HL-60 (cell line): ENCODE measurements around the gene TROAP.

ENCODE experiments used
- DNase-seq, 2 experiments: peaks; one replicate each; pipeline ENCODE4 v3.0.0-alpha.2; 2010 to 2020; ENCODE audit warnings: low read depth in 1 of 2, low spot score in 1 of 2
- H3K27ac ChIP-seq: fragments of 250-450 bp; sonication (Bioruptor Pico); replicated peaks from 2 replicates; pipeline ENCODE4 v1.5.1; 2020; ENCODE audit warnings: mild to moderate bottlenecking, moderate library complexity
- H3K27me3 ChIP-seq: fragments of 250-450 bp; sonication (Bioruptor Pico); 2 replicates; pipeline ENCODE4 v1.5.1; 2021; ENCODE audit warnings: mild to moderate bottlenecking, moderate library complexity; ENCODE audit not compliant: insufficient read depth, poor library complexity, severe bottlenecking
- H3K4me3 ChIP-seq: replicated peaks from 2 replicates; pipeline ENCODE4 v1.5.1; 2011; ENCODE audit warnings: mild to moderate bottlenecking, control low read depth, low read length; ENCODE audit not compliant: insufficient read depth
- GABPA ChIP-seq: IDR thresholded peaks from 2 replicates; pipeline ENCODE4 v1.6.1; 2012; ENCODE audit warnings: low read depth
- POLR2AphosphoS5 ChIP-seq: IDR thresholded peaks from 2 replicates; pipeline ENCODE4 v1.6.1; 2012; ENCODE audit warnings: low read depth
- SPI1 ChIP-seq: IDR thresholded peaks from 2 replicates; pipeline ENCODE4 v1.6.1; 2012; ENCODE audit warnings: low read depth, mild to moderate bottlenecking, borderline replicate concordance
- TF ChIP-seq, protein P1 (sequence below): IDR thresholded peaks from 2 replicates; pipeline ENCODE4 v1.6.1; 2012; ENCODE audit warnings: low read depth; ENCODE audit not compliant: insufficient replicate concordance
- TF ChIP-seq, protein P2 (sequence below): IDR thresholded peaks from one replicate; pipeline ENCODE4 v1.5.1; 2011; ENCODE audit warnings: low read length, control low read depth, inconsistent platforms; ENCODE audit not compliant: insufficient read depth

The TROAP gene

DNA sequence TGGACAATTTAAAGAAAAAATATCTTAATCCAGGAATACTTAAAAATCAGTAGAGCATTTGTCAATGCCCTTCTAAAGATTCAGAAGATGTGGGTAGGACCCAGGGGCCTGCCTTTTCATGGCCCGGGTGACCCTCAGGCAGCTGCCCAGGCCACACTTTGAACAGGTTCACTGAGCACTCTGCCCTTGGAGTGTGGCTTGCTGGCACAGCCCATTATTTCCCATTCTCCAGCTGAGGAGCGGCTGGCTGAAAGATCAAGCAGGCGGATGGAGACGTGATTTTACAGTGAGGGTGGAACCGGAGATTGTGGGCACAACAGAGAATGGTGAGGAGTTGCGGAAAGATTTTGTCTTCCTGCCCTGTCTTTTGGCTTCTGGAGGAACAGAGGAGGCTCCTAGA is 35.2 kb upstream of the TROAP start:
- Histone ChIP-seq H3K27ac (no peak overlapping the region), H3K4me3 (no peak overlapping the region), H3K27me3 (peaks cover 18% of the 10 kb centered on the region)
- no peak for DNase-seq
- TF ChIP-seq, protein P1, sequence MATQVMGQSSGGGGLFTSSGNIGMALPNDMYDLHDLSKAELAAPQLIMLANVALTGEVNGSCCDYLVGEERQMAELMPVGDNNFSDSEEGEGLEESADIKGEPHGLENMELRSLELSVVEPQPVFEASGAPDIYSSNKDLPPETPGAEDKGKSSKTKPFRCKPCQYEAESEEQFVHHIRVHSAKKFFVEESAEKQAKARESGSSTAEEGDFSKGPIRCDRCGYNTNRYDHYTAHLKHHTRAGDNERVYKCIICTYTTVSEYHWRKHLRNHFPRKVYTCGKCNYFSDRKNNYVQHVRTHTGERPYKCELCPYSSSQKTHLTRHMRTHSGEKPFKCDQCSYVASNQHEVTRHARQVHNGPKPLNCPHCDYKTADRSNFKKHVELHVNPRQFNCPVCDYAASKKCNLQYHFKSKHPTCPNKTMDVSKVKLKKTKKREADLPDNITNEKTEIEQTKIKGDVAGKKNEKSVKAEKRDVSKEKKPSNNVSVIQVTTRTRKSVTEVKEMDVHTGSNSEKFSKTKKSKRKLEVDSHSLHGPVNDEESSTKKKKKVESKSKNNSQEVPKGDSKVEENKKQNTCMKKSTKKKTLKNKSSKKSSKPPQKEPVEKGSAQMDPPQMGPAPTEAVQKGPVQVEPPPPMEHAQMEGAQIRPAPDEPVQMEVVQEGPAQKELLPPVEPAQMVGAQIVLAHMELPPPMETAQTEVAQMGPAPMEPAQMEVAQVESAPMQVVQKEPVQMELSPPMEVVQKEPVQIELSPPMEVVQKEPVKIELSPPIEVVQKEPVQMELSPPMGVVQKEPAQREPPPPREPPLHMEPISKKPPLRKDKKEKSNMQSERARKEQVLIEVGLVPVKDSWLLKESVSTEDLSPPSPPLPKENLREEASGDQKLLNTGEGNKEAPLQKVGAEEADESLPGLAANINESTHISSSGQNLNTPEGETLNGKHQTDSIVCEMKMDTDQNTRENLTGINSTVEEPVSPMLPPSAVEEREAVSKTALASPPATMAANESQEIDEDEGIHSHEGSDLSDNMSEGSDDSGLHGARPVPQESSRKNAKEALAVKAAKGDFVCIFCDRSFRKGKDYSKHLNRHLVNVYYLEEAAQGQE: no peak
- TF ChIP-seq, protein P2, sequence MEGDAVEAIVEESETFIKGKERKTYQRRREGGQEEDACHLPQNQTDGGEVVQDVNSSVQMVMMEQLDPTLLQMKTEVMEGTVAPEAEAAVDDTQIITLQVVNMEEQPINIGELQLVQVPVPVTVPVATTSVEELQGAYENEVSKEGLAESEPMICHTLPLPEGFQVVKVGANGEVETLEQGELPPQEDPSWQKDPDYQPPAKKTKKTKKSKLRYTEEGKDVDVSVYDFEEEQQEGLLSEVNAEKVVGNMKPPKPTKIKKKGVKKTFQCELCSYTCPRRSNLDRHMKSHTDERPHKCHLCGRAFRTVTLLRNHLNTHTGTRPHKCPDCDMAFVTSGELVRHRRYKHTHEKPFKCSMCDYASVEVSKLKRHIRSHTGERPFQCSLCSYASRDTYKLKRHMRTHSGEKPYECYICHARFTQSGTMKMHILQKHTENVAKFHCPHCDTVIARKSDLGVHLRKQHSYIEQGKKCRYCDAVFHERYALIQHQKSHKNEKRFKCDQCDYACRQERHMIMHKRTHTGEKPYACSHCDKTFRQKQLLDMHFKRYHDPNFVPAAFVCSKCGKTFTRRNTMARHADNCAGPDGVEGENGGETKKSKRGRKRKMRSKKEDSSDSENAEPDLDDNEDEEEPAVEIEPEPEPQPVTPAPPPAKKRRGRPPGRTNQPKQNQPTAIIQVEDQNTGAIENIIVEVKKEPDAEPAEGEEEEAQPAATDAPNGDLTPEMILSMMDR: no peak
- TF ChIP-seq GABPA (no peak), POLR2AphosphoS5 (no peak), SPI1 (no peak)

DNA sequence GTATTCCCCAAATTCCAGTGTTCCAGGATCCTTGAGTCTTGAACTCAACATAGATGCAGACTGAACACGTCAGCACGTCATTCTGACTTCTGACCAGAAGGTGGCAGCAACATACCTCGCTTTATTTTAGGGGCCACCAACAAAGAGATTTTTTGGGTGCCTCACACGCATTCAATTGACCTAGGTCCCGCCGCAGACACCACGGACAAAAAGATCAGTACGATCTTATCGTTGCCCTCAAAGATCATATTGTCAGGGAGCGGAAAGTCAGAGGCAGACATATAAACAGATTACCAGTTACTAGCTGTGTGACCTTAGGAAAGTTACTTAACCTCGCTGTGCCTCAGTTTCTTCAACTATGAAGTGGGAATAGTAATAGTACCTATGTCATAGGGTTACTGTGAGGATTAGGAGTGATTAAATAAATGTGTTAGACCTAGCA is 34.6 kb upstream of the TROAP start:
- H3K4me3 ChIP-seq: no peak overlapping the region
- peak in 1 of 2 experiments; percentile 61 for DNase-seq
- peaks cover 18% of the 10 kb centered on the region for H3K27me3 ChIP-seq
- no peak overlapping the region for H3K27ac ChIP-seq
- no peak for TF ChIP-seq GABPA
- no peak for TF ChIP-seq SPI1
- TF ChIP-seq, protein P1: no peak
- TF ChIP-seq, protein P2: peak; percentile 74

DNA sequence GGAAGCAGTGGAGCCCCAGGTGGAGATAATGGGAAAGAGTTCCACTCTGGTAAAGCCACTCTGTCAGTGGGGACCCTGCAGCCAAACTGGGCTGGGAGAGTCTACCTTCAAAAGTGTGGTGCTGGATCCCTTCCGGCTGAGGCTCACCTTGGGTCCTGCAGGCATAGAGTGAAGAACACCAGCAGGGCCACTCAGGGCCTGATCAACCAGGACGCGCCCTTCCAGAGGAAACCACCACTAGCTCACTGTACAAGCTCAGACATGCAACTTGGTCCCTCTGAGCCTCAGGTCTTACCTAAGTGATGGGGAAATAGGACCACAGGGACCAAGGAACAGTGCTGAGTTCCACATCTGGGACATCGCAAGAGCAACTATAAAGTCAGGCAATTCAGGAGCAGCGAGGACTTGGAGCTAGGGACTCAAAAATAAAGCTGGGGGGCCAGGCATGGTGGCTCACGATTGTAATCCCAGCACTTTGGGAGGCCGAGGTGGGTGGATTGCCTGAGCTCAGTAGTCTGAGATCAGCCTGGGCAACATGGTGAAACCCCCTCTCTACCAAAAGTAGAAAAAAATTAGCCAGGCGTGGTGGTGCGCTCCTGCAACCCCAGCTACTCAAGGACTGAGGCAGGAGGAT is 34.0 kb upstream of the TROAP start:
- H3K27me3 ChIP-seq: peaks cover 22% of the 10 kb centered on the region
- DNase-seq: no peak
- H3K4me3 ChIP-seq: no peak overlapping the region
- no peak for TF ChIP-seq POLR2AphosphoS5
- TF ChIP-seq, protein P2: no peak
- TF ChIP-seq GABPA: no peak
- TF ChIP-seq, protein P1: no peak
- no peak for TF ChIP-seq SPI1
- no peak overlapping the region for H3K27ac ChIP-seq
